PC-9 (cell line): ENCODE measurements around the gene ZBTB21. TPM values are rescaled to one million over a fixed set of nuclear protein-coding genes. Genes with fewer than 3 reads are reported as not detected.

ENCODE experiments used
- BruUV-seq: library from RNA; stranded (reverse); fragments of 400-500 nt; replicated peaks from 2 replicates; lab custom pipeline; 2021; lab: Mats Ljungman, UMichigan
- CTCF ChIA-PET: fragments of 300-600 bp; sonication (Branson Sonifier 250); formaldehyde crosslinking; loops from one replicate; lab custom pipeline; 2022; ENCODE audit warnings: antibody characterized with exemption; lab: Charles Lee
- POLR2A ChIA-PET: fragments of 300-600 bp; sonication (Branson Sonifier 250); formaldehyde crosslinking; loops from one replicate; lab custom pipeline; 2022; ENCODE audit warnings: antibody characterized with exemption; ENCODE audit not compliant: unreplicated experiment; lab: Charles Lee
- DNase-seq, 2 experiments: peaks; one replicate each; pipeline versions ENCODE4 v3.0.0 to v3.0.0-alpha.2; 2015 to 2022; ENCODE audit warnings: mixed read lengths in 1 of 2
- H2AFZ ChIP-seq: fragments of 200-600 bp; sonication (generic); 2 replicates; pipeline ENCODE4 v1.8.1; 2017; ENCODE audit warnings: antibody characterized with exemption
- H3F3A ChIP-seq: fragments of 200-600 bp; sonication (generic); 2 replicates; pipeline ENCODE4 v1.8.1; 2017; ENCODE audit warnings: antibody characterized with exemption, mild to moderate bottlenecking, low read depth; ENCODE audit not compliant: insufficient read depth
- H3K27ac ChIP-seq: fragments of 200-600 bp; sonication (generic); 2 replicates; pipeline ENCODE4 v1.6.1; 2016; ENCODE audit warnings: mixed run types
- H3K27me3 ChIP-seq: fragments of 200-600 bp; sonication (generic); 2 replicates; pipeline ENCODE4 v1.6.1; 2016; ENCODE audit warnings: low read depth, mixed run types; ENCODE audit not compliant: insufficient read depth
- H3K36me3 ChIP-seq: fragments of 200-600 bp; sonication (generic); 2 replicates; pipeline ENCODE4 v1.6.1; 2016; ENCODE audit warnings: low read depth, mixed run types
- H3K4me1 ChIP-seq: fragments of 200-600 bp; sonication (generic); replicated peaks from 2 replicates; pipeline ENCODE4 v1.6.1; 2016; ENCODE audit warnings: mixed run types; ENCODE audit not compliant: insufficient read depth
- H3K4me2 ChIP-seq: fragments of 200-600 bp; sonication (generic); 2 replicates; pipeline ENCODE4 v1.6.1; 2017; ENCODE audit warnings: mixed run types
- H3K4me3 ChIP-seq: fragments of 200-600 bp; sonication (generic); 2 replicates; pipeline ENCODE4 v1.6.1; 2016; ENCODE audit warnings: mixed run types
- H3K79me2 ChIP-seq: fragments of 200-600 bp; sonication (generic); 2 replicates; pipeline ENCODE4 v1.6.1; 2017; ENCODE audit warnings: low read depth, mixed run types
- H3K9me2 ChIP-seq: fragments of 200-600 bp; sonication (generic); 2 replicates; pipeline ENCODE4 v1.8.1; 2017; ENCODE audit warnings: mild to moderate bottlenecking; ENCODE audit not compliant: insufficient read depth
- H3K9me3 ChIP-seq: fragments of 200-600 bp; sonication (generic); 2 replicates; pipeline ENCODE4 v1.8.1; 2016; ENCODE audit warnings: low read depth; ENCODE audit not compliant: insufficient read depth
- H4K20me1 ChIP-seq: fragments of 200-600 bp; sonication (generic); 2 replicates; pipeline ENCODE4 v1.8.1; 2017; ENCODE audit not compliant: insufficient read depth
- CTCF ChIP-seq: fragments of 200-600 bp; sonication (generic); conservative IDR thresholded peaks from 2 replicates; pipeline ENCODE4 v1.6.1; 2017; ENCODE audit warnings: mixed run types, antibody characterized with exemption, mild to moderate bottlenecking, moderate library complexity
- EZH2 ChIP-seq: fragments of 200-600 bp; sonication (generic); IDR thresholded peaks from 2 replicates; pipeline ENCODE4 v1.8.0; 2017; ENCODE audit warnings: antibody characterized with exemption, low read depth
- intact Hi-C: fragments of 100-400 bp; cut with micrococcal nuclease; formaldehyde crosslinking; loops from one replicate; pipeline ENCODE4 v1.10.0; 2022; ENCODE audit not compliant: unreplicated experiment
- total RNA-seq: library from RNA; stranded (reverse); gene quantifications from 2 replicates; pipeline ENCODE4 v1.2.3, GENCODE V29; 2021

The ZBTB21 gene
- total RNA-seq, 1 experiment from 2014 or later = 13.5 TPM

GRCh38 chr21:42037516-42037915 is 27.4 kb upstream of the ZBTB21 start:
- Histone ChIP-seq H3K36me3 (no peaks in the 10 kb centered on the region), H3K4me1 (peaks cover 14% of the 10 kb centered on the region), H3K4me2 (no peak overlapping the region), H3K9me3 (no peaks in the 10 kb centered on the region), H3F3A (no peaks in the 10 kb centered on the region), H3K27ac (no peak overlapping the region), H3K27me3 (no peaks in the 10 kb centered on the region), H3K9me2 (no peaks in the 10 kb centered on the region), H4K20me1 (no peaks in the 10 kb centered on the region), H3K4me3 (no peak overlapping the region), H3K79me2 (no peaks in the 10 kb centered on the region), H2AFZ (no peak overlapping the region)
- no TSS peak for BruUV-seq
- TF ChIP-seq EZH2 (no peak), CTCF (no peak)
- ChIA-PET CTCF (no interaction called here), POLR2A (no interaction called here)
- DNase-seq = no peak
- intact Hi-C loops = no loop called here

- no peak for DNase-seq
Observed at GRCh38 chr21:42036313-42036712, 26.2 kb upstream of the ZBTB21 start.

GRCh38 chr21:42032968-42033367 is 22.8 kb upstream of the ZBTB21 start:
- BruUV-seq = no TSS peak
- Histone ChIP-seq H3K79me2 (no peaks in the 10 kb centered on the region), H3K27ac (no peak overlapping the region), H2AFZ (no peak overlapping the region), H3K9me2 (no peaks in the 10 kb centered on the region), H3K4me3 (no peak overlapping the region), H3K27me3 (no peaks in the 10 kb centered on the region), H3K4me1 (no peaks in the 10 kb centered on the region), H3K36me3 (no peaks in the 10 kb centered on the region), H4K20me1 (no peaks in the 10 kb centered on the region), H3K9me3 (no peaks in the 10 kb centered on the region), H3K4me2 (no peak overlapping the region), H3F3A (no peaks in the 10 kb centered on the region)
- TF ChIP-seq CTCF = no peak
- no peak for TF ChIP-seq EZH2
- CTCF ChIA-PET = no interaction called here
- POLR2A ChIA-PET = no interaction called here
- no peak for DNase-seq
- intact Hi-C loops = no loop called here

More at GRCh38 chr21:42036313-42036712, 26.2 kb upstream of the ZBTB21 start:
- ChIA-PET CTCF (no interaction called here), POLR2A (no interaction called here)
- H2AFZ ChIP-seq = no peak overlapping the region
- no peaks in the 10 kb centered on the region for H3K9me3 ChIP-seq
- H3K4me3 ChIP-seq = no peak overlapping the region
- intact Hi-C loops = no loop called here
- TF ChIP-seq CTCF = no peak
- no peak for TF ChIP-seq EZH2
- no peaks in the 10 kb centered on the region for H3K36me3 ChIP-seq
- H3K9me2 ChIP-seq = no peaks in the 10 kb centered on the region
- no peaks in the 10 kb centered on the region for H3K27me3 ChIP-seq
- no TSS peak for BruUV-seq
- no peak overlapping the region for H3K4me2 ChIP-seq
- no peaks in the 10 kb centered on the region for H4K20me1 ChIP-seq
- no peaks in the 10 kb centered on the region for H3K79me2 ChIP-seq
- H3K27ac ChIP-seq = no peak overlapping the region
- no peaks in the 10 kb centered on the region for H3F3A ChIP-seq
- peaks cover 14% of the 10 kb centered on the region for H3K4me1 ChIP-seq
